RWPE1 (cell line): ENCODE measurements around the gene MACROD1.

Source experiments
- CTCF ChIA-PET: fragments of 350-600 bp; sonication (Branson Sonifier 250); formaldehyde crosslinking; extraction: SDS; loops from one replicate; lab custom pipeline; 2021; lab: Yijun Ruan, JAX
- POLR2A ChIA-PET: fragments of 400-600 bp; formaldehyde crosslinking; extraction: SDS; loops from one replicate; lab custom pipeline; 2020; ENCODE audit warnings: antibody characterized with exemption; ENCODE audit not compliant: low non-redundant PET; lab: Yijun Ruan, JAX
- DNase-seq: peaks from one replicate; pipeline ENCODE4 v3.0.0; 2012; ENCODE audit warnings: low spot score
- H3K27ac ChIP-seq: fragments of 450-650 bp; 2 replicates; pipeline ENCODE4 v1.5.1; 2017
- CTCF ChIP-seq: fragments of 450-650 bp; conservative IDR thresholded peaks from 2 replicates; pipeline ENCODE4 v1.5.1; 2017; ENCODE audit warnings: low read depth, mild to moderate bottlenecking

The MACROD1 gene

GRCh38 chr11:64011371-64011770 lies 154.5 kb downstream of the MACROD1 start:
- DNase-seq: no peak
- POLR2A ChIA-PET: no interaction called here
- CTCF ChIA-PET: interaction anchor here (0.9 kb wide), 1 partner anchor 10 kb away, joined by 3 read pairs; no protein-coding TSS in a partner anchor
- no peak overlapping the region for H3K27ac ChIP-seq
- TF ChIP-seq CTCF: no peak

GRCh38 chr11:64010783-64011182 lies 155.1 kb downstream of the MACROD1 start:
- TF ChIP-seq CTCF: no peak
- no peak overlapping the region for H3K27ac ChIP-seq
- POLR2A ChIA-PET: no interaction called here
- DNase-seq: no peak
- CTCF ChIA-PET: interaction anchor here (0.9 kb wide), 1 partner anchor 10 kb away, joined by 3 read pairs; no protein-coding TSS in a partner anchor

- DNase-seq: no peak
- CTCF ChIA-PET: interaction anchor here (0.6 kb wide), 1 partner anchor 63 kb away, joined by 4 read pairs; no protein-coding TSS in a partner anchor
- no peak overlapping the region for H3K27ac ChIP-seq
- POLR2A ChIA-PET: interaction anchor here (0.7 kb wide), 1 partner anchor 8 kb away, joined by 10 read pairs; no protein-coding TSS in a partner anchor
- TF ChIP-seq CTCF: no peak
Measured at GRCh38 chr11:64009710-64010109, 156.2 kb downstream of the MACROD1 start.

- CTCF ChIA-PET: interaction anchor here (0.6 to 0.7 kb wide), 2 partner anchors 17 to 63 kb away, joined by 3 to 4 read pairs; no protein-coding TSS in a partner anchor
- TF ChIP-seq CTCF: no peak
- no peak overlapping the region for H3K27ac ChIP-seq
- DNase-seq: no peak
- POLR2A ChIA-PET: interaction anchor here (0.7 kb wide), 1 partner anchor 7 kb away, joined by 10 read pairs; no protein-coding TSS in a partner anchor
Measured at GRCh38 chr11:64008914-64009633, 156.8 kb downstream of the MACROD1 start.

GRCh38 chr11:64008283-64008913 lies 157.5 kb downstream of the MACROD1 start:
- ChIA-PET CTCF (no interaction called here), POLR2A (no interaction called here)
- no peak overlapping the region for H3K27ac ChIP-seq
- no peak for TF ChIP-seq CTCF
- no peak for DNase-seq

- POLR2A ChIA-PET: no interaction called here
- DNase-seq: no peak
- H3K27ac ChIP-seq: no peak overlapping the region
- CTCF ChIA-PET: interaction anchor here (0.6 to 1.1 kb wide), 2 partner anchors 68 to 125 kb away, joined by 3 to 4 read pairs; no protein-coding TSS in a partner anchor
- no peak; the same call in 1 of the 2 replicates for TF ChIP-seq CTCF
Measured at GRCh38 chr11:64007629-64008282, 158.2 kb downstream of the MACROD1 start.
